PC-3 (cell line): Measurements from ENCODE around the gene HSF2BP. TPM values are rescaled to one million over a fixed set of nuclear protein-coding genes. Genes with fewer than 3 reads are reported as not detected.

Source experiments
- ATAC-seq: fragments of 200-7000 bp; cut with Tn5 transposase; 2 replicates; pipeline ENCODE4 v1.9.1; 2020; ENCODE audit warnings: mild to moderate bottlenecking, moderate library complexity
- BruUV-seq: library from RNA; stranded (reverse); fragments of 400-500 nt; replicated peaks from 2 replicates; lab custom pipeline; 2021; lab: Mats Ljungman, UMichigan
- CTCF ChIA-PET: fragments of 300-600 bp; sonication (Branson Sonifier 250); formaldehyde crosslinking; loops from one replicate; lab custom pipeline; 2022; ENCODE audit warnings: antibody characterized with exemption; lab: Charles Lee
- POLR2A ChIA-PET: fragments of 300-600 bp; sonication (Branson Sonifier 250); formaldehyde crosslinking; loops from one replicate; lab custom pipeline; 2022; ENCODE audit warnings: antibody characterized with exemption; ENCODE audit not compliant: unreplicated experiment; lab: Charles Lee
- DNase-seq: peaks from one replicate; pipeline ENCODE4 v3.0.0-alpha.2; 2015
- H2AFZ ChIP-seq: fragments of 300-600 bp; sonication (generic); 2 replicates; pipeline ENCODE4 v1.6.0; 2016; ENCODE audit warnings: antibody characterized with exemption, low read length
- H3F3A ChIP-seq: fragments of 300-600 bp; sonication (generic); one replicate; pipeline ENCODE4 v1.6.0; 2017; ENCODE audit warnings: antibody characterized with exemption, low read length, control low read depth, mild to moderate bottlenecking; ENCODE audit not compliant: unreplicated experiment
- H3K27ac ChIP-seq: fragments of 300-600 bp; sonication (generic); 2 replicates; pipeline ENCODE4 v1.5.1; 2016; ENCODE audit warnings: mild to moderate bottlenecking, low read length
- H3K27me3 ChIP-seq: fragments of 300-600 bp; sonication (generic); 2 replicates; pipeline ENCODE4 v1.6.1; 2016; ENCODE audit warnings: low read length, mixed read lengths
- H3K36me3 ChIP-seq: fragments of 300-600 bp; sonication (generic); 2 replicates; pipeline ENCODE4 v1.6.1; 2016; ENCODE audit warnings: low read depth, mixed run types, low read length, mixed read lengths
- H3K4me1 ChIP-seq: fragments of 300-600 bp; sonication (generic); 2 replicates; pipeline ENCODE4 v1.5.1; 2016; ENCODE audit warnings: low read length; ENCODE audit not compliant: insufficient read depth
- H3K4me2 ChIP-seq: fragments of 300-600 bp; sonication (generic); 2 replicates; pipeline ENCODE4 v1.6.0; 2016; ENCODE audit warnings: low read length
- H3K4me3 ChIP-seq: fragments of 300-600 bp; sonication (generic); 2 replicates; pipeline ENCODE4 v1.5.1; 2016; ENCODE audit warnings: mild to moderate bottlenecking, low read length, mixed read lengths
- H3K79me2 ChIP-seq: fragments of 300-600 bp; sonication (generic); 2 replicates; pipeline ENCODE4 v1.6.1; 2017; ENCODE audit warnings: low read length, mixed read lengths
- H3K9ac ChIP-seq: fragments of 300-600 bp; sonication (generic); 2 replicates; pipeline ENCODE4 v1.6.0; 2016; ENCODE audit warnings: mild to moderate bottlenecking, low read length
- H3K9me2 ChIP-seq: fragments of 300-600 bp; sonication (generic); replicated peaks from 2 replicates; pipeline ENCODE4 v1.6.1; 2016; ENCODE audit warnings: mixed run types, low read length, mixed read lengths
- H3K9me3 ChIP-seq: fragments of 300-600 bp; sonication (generic); 2 replicates; pipeline ENCODE4 v1.6.1; 2016; ENCODE audit warnings: low read length, mixed read lengths
- H4K20me1 ChIP-seq: fragments of 300-600 bp; sonication (generic); 2 replicates; pipeline ENCODE4 v1.6.1; 2016; ENCODE audit warnings: low read length, mixed read lengths
- EZH2 ChIP-seq: fragments of 300-600 bp; sonication (generic); IDR thresholded peaks from one replicate; pipeline ENCODE4 v1.6.1; 2017; ENCODE audit warnings: antibody characterized with exemption, mild to moderate bottlenecking, low read length; ENCODE audit not compliant: unreplicated experiment
- EZH2phosphoT487 ChIP-seq: fragments of 300-600 bp; sonication (generic); IDR thresholded peaks from 2 replicates; pipeline ENCODE4 v1.6.1; 2018; ENCODE audit warnings: mild to moderate bottlenecking, antibody characterized with exemption, low read length, borderline replicate concordance
- intact Hi-C: fragments of 100-400 bp; cut with micrococcal nuclease; formaldehyde crosslinking; loops from 2 replicates; pipeline ENCODE4 v1.9.0; 2023
- total RNA-seq: library from RNA; depleted of rRNA; stranded (reverse); fragments of >200 nt; gene quantifications from 2 replicates; pipeline ENCODE4 v1.2.3, GENCODE V29; 2014
- TF ChIP-seq, protein P1 (sequence below): fragments of 300-600 bp; sonication (generic); conservative IDR thresholded peaks from 2 replicates; pipeline ENCODE4 v1.5.1; 2017; ENCODE audit warnings: antibody characterized with exemption, low read depth, mild to moderate bottlenecking, low read length

Gene HSF2BP
- total RNA-seq, 1 experiment from 2014 or later = 2.4 TPM

DNA sequence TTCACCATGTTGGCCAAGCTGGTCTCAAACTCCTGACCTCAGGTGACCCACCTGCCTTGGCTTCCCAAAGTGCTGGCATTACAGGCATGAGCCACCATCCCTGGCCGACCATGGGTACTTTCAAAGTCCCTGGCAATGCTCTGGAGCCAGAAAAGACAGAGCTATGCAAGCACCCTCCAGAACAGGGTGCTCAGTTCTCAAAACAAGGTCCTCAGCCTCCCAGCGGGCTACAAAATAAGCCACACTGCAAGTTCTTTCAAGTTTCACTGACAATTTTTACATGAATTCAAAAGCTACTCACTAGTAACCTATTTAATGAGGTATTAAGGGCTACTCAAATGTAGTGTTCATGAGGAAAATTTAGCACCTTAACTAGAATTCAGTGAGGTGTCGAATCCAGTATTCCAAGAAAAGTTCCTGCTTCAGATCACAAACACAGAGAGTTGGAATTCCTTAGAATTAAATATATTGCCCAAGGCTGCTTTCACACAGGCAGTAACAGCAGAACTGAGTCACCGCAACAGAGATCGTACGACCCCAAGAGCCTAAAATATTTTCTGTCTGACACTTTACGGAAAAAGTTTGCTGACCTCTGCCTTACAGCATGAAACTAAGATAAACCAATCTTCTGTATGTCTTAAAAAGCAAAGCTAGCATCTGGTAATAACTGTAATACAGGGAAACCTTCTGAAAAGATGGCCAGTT is 60.7 kb downstream of the HSF2BP start:
- peak overlapping the region; percentile 28; the same call in 1 of the 2 replicates for H3K27ac ChIP-seq
- H3K9ac ChIP-seq = no peak overlapping the region
- ChIA-PET CTCF (no interaction called here), POLR2A (interaction anchor here (0.6 kb wide), 1 partner anchor 12 kb away, joined by 3 read pairs; no protein-coding TSS in a partner anchor)
- intact Hi-C loops = no loop called here
- peak; percentile 42 for DNase-seq
- H3K27me3 ChIP-seq = no peaks in the 10 kb centered on the region
- no peak overlapping the region for H3K4me3 ChIP-seq
- no peaks in the 10 kb centered on the region for H4K20me1 ChIP-seq
- ATAC-seq = no peak
- no peaks in the 10 kb centered on the region for H3F3A ChIP-seq
- H3K36me3 ChIP-seq = no peaks in the 10 kb centered on the region
- BruUV-seq = no TSS peak
- no peaks in the 10 kb centered on the region for H3K9me3 ChIP-seq
- H3K79me2 ChIP-seq = no peaks in the 10 kb centered on the region
- H2AFZ ChIP-seq = no peak overlapping the region; the same call in 1 of the 2 replicates
- H3K9me2 ChIP-seq = no peaks in the 10 kb centered on the region
- H3K4me2 ChIP-seq = peak overlapping the region; percentile 32
- H3K4me1 ChIP-seq = peaks cover 57% of the 10 kb centered on the region
- TF ChIP-seq EZH2phosphoT487 = no peak
- no peak for TF ChIP-seq EZH2
- TF ChIP-seq, protein P1, sequence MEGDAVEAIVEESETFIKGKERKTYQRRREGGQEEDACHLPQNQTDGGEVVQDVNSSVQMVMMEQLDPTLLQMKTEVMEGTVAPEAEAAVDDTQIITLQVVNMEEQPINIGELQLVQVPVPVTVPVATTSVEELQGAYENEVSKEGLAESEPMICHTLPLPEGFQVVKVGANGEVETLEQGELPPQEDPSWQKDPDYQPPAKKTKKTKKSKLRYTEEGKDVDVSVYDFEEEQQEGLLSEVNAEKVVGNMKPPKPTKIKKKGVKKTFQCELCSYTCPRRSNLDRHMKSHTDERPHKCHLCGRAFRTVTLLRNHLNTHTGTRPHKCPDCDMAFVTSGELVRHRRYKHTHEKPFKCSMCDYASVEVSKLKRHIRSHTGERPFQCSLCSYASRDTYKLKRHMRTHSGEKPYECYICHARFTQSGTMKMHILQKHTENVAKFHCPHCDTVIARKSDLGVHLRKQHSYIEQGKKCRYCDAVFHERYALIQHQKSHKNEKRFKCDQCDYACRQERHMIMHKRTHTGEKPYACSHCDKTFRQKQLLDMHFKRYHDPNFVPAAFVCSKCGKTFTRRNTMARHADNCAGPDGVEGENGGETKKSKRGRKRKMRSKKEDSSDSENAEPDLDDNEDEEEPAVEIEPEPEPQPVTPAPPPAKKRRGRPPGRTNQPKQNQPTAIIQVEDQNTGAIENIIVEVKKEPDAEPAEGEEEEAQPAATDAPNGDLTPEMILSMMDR = no peak

- H3K4me2 ChIP-seq = peak overlapping the region; percentile 8; the same call in 1 of the 2 replicates
- peak overlapping the region; percentile 28 for H3K27ac ChIP-seq
- BruUV-seq = no TSS peak
- H3K4me1 ChIP-seq = peaks cover 57% of the 10 kb centered on the region
- no peaks in the 10 kb centered on the region for H4K20me1 ChIP-seq
- H3K9ac ChIP-seq = no peak overlapping the region
- peak; percentile 49 for DNase-seq
- H2AFZ ChIP-seq = no peak overlapping the region
- H3K36me3 ChIP-seq = no peaks in the 10 kb centered on the region
- POLR2A ChIA-PET = interaction anchor here (0.6 kb wide), 1 partner anchor 396 kb away, joined by 4 read pairs; no protein-coding TSS in a partner anchor
- no peaks in the 10 kb centered on the region for H3K9me2 ChIP-seq
- CTCF ChIA-PET = interaction anchor here (0.5 to 1.0 kb wide), 2 partner anchors 13 to 21 kb away, joined by 3 to 4 read pairs; no protein-coding TSS in a partner anchor
- H3K4me3 ChIP-seq = no peak overlapping the region
- intact Hi-C loops = no loop called here
- H3F3A ChIP-seq = no peaks in the 10 kb centered on the region
- no peaks in the 10 kb centered on the region for H3K27me3 ChIP-seq
- no peak for ATAC-seq
- no peaks in the 10 kb centered on the region for H3K79me2 ChIP-seq
- TF ChIP-seq EZH2 (no peak), EZH2phosphoT487 (no peak)
- TF ChIP-seq, protein P1 = no peak
- no peaks in the 10 kb centered on the region for H3K9me3 ChIP-seq
Observed at GRCh38 chr21:43597540-43598250, 61.6 kb downstream of the HSF2BP start.
